Right lobe of liver (tissue), 4 donors: ENCODE data around the gene YIPF7.

Experiments
- CTCF ChIP-seq, 4 donors: fragments of 200-600 bp in 3 of 4; fragments of 450-650 bp in 1 of 4; IDR thresholded peaks; one replicate each; pipeline versions ENCODE4 v1.5.1 to v1.8.0; 2016 to 2022; ENCODE audit warnings: antibody characterized with exemption in 4 of 4, mild to moderate bottlenecking in 2 of 4
- POLR2A ChIP-seq: fragments of 450-650 bp; IDR thresholded peaks from one replicate; pipeline ENCODE4 v1.6.1; 2017; ENCODE audit warnings: antibody characterized with exemption, mild to moderate bottlenecking
- donor health status: DM: no; HTN: no; CAD: no.
- donor health status: DM: no; HTN: no; CAD: no.
- donor health status: DM: no; HTN: yes; CAD: no.

GRCh38 chr4:44675366-44675765 is 23.9 kb upstream of the YIPF7 start:
- TF ChIP-seq CTCF (IDR thresholded peaks at IDR 0.05) (no peak), POLR2A (no peak)
